ENCODE measurements around the gene RPS3. TPM values are rescaled to one million over a fixed set of nuclear protein-coding genes. Genes with fewer than 3 reads are reported as not detected.
A peak's percentile ranks its signal among the peaks of the same experiment; 100 is the strongest.

The RPS3 gene
- total RNA-seq, 2 experiments from 2014 or later = 4,753 to 4,828 TPM

DNA sequence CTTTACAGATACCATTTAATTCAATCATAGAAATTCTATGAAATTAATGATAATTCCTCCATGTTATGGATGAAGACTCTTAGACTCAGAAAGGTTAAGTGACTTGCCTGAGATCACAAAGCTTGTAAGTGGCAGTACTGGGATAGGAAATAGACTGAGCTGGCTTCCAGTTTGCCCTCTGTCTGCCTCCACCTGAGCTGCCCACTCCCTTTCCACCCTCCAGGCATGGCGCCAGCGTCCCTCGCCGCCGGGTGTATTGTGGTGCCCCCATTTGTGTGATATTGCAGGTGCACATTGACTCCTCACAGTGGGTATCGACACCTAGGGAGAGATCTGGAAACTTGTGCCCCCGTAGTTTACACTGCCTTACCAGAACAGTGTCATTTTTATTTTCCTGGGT, 9.4 kb upstream of the RPS3 start:
- ATAC-seq (ENCODE audit: poor library complexity) (no peak), DNase-seq (no peak)
- intact Hi-C loops (cut with DNase I, micrococcal nuclease) = loop anchor here (1.0 to 10.0 kb wide), 5 partner anchors 55 to 895 kb away; partner anchors contain the start of gene LIPT2 (in 1 of the 2)
- no peak overlapping the region for H3K4me3 Mint-ChIP-seq
- Histone ChIP-seq H3K27ac (ENCODE audit: low read depth in 1 of 2, low read length in 2 of 2) (no peak overlapping the region), H3K4me1 (ENCODE audit: insufficient read depth, low read length) (peaks cover 9% of the 10 kb centered on the region), H3K36me3 (ENCODE audit: insufficient read depth, low read length) (no peaks in the 10 kb centered on the region), H3K27me3 (ENCODE audit: control insufficient read depth in 1 of 2, insufficient read depth in 2 of 2, low read length in 2 of 2) (no peaks in the 10 kb centered on the region), H3K9me3 (ENCODE audit: control insufficient read depth in 1 of 2, insufficient read depth in 1 of 2, low read length in 2 of 2) (no peaks in the 10 kb centered on the region), H3K4me3 (ENCODE audit: low read length) (no peak overlapping the region)
- H3K36me3 Mint-ChIP-seq (ENCODE audit: low read depth) = no peaks in the 10 kb centered on the region
- ChIA-PET POLR2A (interaction anchor here (0.7 kb wide), 1 partner anchor 24 kb away, joined by 3 read pairs; no protein-coding TSS in a partner anchor), CTCF (interaction anchor here (0.6 to 1.3 kb wide), 2 partner anchors 18 to 141 kb away, joined by 3 to 4 read pairs; no protein-coding TSS in a partner anchor)
- H3K27me3 Mint-ChIP-seq = no peaks in the 10 kb centered on the region
- TF ChIP-seq, protein P1, sequence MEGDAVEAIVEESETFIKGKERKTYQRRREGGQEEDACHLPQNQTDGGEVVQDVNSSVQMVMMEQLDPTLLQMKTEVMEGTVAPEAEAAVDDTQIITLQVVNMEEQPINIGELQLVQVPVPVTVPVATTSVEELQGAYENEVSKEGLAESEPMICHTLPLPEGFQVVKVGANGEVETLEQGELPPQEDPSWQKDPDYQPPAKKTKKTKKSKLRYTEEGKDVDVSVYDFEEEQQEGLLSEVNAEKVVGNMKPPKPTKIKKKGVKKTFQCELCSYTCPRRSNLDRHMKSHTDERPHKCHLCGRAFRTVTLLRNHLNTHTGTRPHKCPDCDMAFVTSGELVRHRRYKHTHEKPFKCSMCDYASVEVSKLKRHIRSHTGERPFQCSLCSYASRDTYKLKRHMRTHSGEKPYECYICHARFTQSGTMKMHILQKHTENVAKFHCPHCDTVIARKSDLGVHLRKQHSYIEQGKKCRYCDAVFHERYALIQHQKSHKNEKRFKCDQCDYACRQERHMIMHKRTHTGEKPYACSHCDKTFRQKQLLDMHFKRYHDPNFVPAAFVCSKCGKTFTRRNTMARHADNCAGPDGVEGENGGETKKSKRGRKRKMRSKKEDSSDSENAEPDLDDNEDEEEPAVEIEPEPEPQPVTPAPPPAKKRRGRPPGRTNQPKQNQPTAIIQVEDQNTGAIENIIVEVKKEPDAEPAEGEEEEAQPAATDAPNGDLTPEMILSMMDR (IDR thresholded peaks at IDR 0.05) = no peak
- no peaks in the 10 kb centered on the region for H3K4me1 Mint-ChIP-seq (ENCODE audit: low read depth)
- no peak overlapping the region for H3K27ac Mint-ChIP-seq
- H3K9me3 Mint-ChIP-seq = no peaks in the 10 kb centered on the region

DNA sequence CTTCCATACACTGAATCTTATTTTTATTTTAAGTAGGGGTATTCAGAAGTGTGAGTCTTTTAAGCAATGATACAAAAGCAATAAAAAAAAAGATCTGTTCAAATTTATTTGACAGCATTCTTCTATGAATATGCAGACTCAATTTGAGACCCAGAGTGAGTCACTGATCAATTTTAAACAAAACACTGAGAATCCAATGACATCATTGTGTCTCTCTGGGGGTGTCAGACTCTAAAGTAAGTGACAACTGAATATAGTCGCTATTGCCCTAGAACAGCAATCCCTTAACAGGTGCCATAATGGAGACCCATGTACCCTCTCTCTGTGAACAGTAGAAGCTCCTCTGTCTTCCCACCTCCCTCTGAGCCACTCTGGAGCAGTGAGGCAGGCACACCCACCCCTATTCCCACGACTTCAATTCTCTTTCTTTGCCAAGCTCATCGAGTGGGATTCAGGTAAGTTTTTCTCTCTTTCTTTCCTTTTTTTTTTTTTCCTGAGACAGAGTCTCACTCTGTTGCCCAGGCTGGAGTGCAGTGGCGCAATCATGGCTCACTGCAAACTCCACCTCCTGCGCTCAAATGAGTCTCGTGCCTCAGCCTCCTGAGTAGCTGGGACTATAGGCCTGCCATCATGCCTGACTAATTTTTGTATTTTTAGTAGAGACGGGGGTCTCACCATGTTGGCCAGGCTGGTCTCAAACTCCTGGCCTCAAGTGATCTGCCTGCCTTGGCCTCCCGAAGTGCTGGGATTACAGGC, 5.1 kb upstream of the RPS3 start:
- no peak overlapping the region for H3K4me3 ChIP-seq (ENCODE audit: low read length)
- H3K27me3 ChIP-seq (ENCODE audit: control insufficient read depth in 1 of 2, insufficient read depth in 2 of 2, low read length in 2 of 2) = no peaks in the 10 kb centered on the region
- no peaks in the 10 kb centered on the region for H3K9me3 Mint-ChIP-seq
- peaks cover 3% of the 10 kb centered on the region for H3K4me1 Mint-ChIP-seq (ENCODE audit: low read depth)
- ChIA-PET POLR2A (no interaction called here), CTCF (no interaction called here)
- TF ChIP-seq, protein P1 (IDR thresholded peaks at IDR 0.05) = no peak
- DNase-seq (no peak), ATAC-seq (ENCODE audit: poor library complexity) (no peak)
- H3K36me3 ChIP-seq (ENCODE audit: insufficient read depth, low read length) = no peaks in the 10 kb centered on the region
- no peaks in the 10 kb centered on the region for H3K4me1 ChIP-seq (ENCODE audit: insufficient read depth, low read length)
- H3K4me3 Mint-ChIP-seq = no peak overlapping the region
- intact Hi-C loops (cut with DNase I, micrococcal nuclease) = loop anchor here in 1 of 2 experiments (10.0 kb wide), 1 partner anchor 899 kb away; the partner anchor contains the start of gene LIPT2
- no peaks in the 10 kb centered on the region for H3K27me3 Mint-ChIP-seq
- no peaks in the 10 kb centered on the region for H3K9me3 ChIP-seq (ENCODE audit: control insufficient read depth in 1 of 2, insufficient read depth in 1 of 2, low read length in 2 of 2)
- H3K36me3 Mint-ChIP-seq (ENCODE audit: low read depth) = no peaks in the 10 kb centered on the region
- no peak overlapping the region for H3K27ac ChIP-seq (ENCODE audit: low read depth in 1 of 2, low read length in 2 of 2)
- H3K27ac Mint-ChIP-seq = no peak overlapping the region

GRCh38 chr11:75398906-75399305, 412 bp upstream of the RPS3 start:
- TF ChIP-seq, protein P1 (IDR thresholded peaks at IDR 0.05) = no peak
- Mint-ChIP-seq H3K4me3 (peak overlapping the region; percentile 86), H3K27ac (peak overlapping the region; percentile 92), H3K36me3 (ENCODE audit: low read depth) (peaks cover 46% of the 10 kb centered on the region), H3K4me1 (ENCODE audit: low read depth) (peaks cover 48% of the 10 kb centered on the region), H3K27me3 (no peaks in the 10 kb centered on the region), H3K9me3 (no peaks in the 10 kb centered on the region)
- intact Hi-C loops (cut with DNase I, micrococcal nuclease) = loop anchor here in 1 of 2 experiments (2.0 to 10.0 kb wide), 4 partner anchors 33 to 904 kb away; partner anchors contain the start of genes KLHL35, LIPT2, SPCS2 and XRRA1
- DNase-seq (no peak), ATAC-seq (ENCODE audit: poor library complexity) (peak; percentile 4)
- no peaks in the 10 kb centered on the region for H3K27me3 ChIP-seq (ENCODE audit: control insufficient read depth in 1 of 2, insufficient read depth in 2 of 2, low read length in 2 of 2)
- CTCF ChIA-PET = interaction anchor here (1.5 to 1.6 kb wide), 2 partner anchors 9 to 127 kb away, joined by 3 to 7 read pairs; partner anchors contain the start of gene GDPD5
- no peaks in the 10 kb centered on the region for H3K9me3 ChIP-seq (ENCODE audit: control insufficient read depth in 1 of 2, insufficient read depth in 1 of 2, low read length in 2 of 2)
- H3K36me3 ChIP-seq (ENCODE audit: insufficient read depth, low read length) = peaks cover 33% of the 10 kb centered on the region
- peaks cover 38% of the 10 kb centered on the region for H3K4me1 ChIP-seq (ENCODE audit: insufficient read depth, low read length)
- H3K27ac ChIP-seq (ENCODE audit: low read depth in 1 of 2, low read length in 2 of 2) = no peak overlapping the region
- no peak overlapping the region for H3K4me3 ChIP-seq (ENCODE audit: low read length)
- POLR2A ChIA-PET = interaction anchor here (1.4 to 1.7 kb wide), 3 partner anchors 10 to 46 kb away, joined by 4 to 5 read pairs (median 5); no protein-coding TSS in a partner anchor
